CD4-positive, alpha-beta T cell treated with Interleukin-17A for 1 hour (primary cell): ENCODE data around the gene ZBTB9.

Experiments used
- DNase-seq: peaks from one replicate; pipeline ENCODE4 v3.0.0-alpha.2; 2020

Gene ZBTB9

GRCh38 chr6:33418690-33419291, 35.6 kb upstream of the ZBTB9 start:
- peak; percentile 90 for DNase-seq

- peak; percentile 65 for DNase-seq
Measured at GRCh38 chr6:33419580-33420490, 34.5 kb upstream of the ZBTB9 start, which contains the start of gene SYNGAP1. TSS of gene SYNGAP1 (plus strand) at chr6:33420065. CDS start at chr6:33420265, 200 bp downstream.

GRCh38 chr6:33420491-33421343, 33.7 kb upstream of the ZBTB9 start:
- DNase-seq, result no peak

GRCh38 chr6:33421344-33421643, 33.1 kb upstream of the ZBTB9 start:
- no peak for DNase-seq

GRCh38 chr6:33423777-33424176, 30.6 kb upstream of the ZBTB9 start:
- DNase-seq, result no peak

GRCh38 chr6:33424855-33425667, 29.3 kb upstream of the ZBTB9 start:
- no peak for DNase-seq

GRCh38 chr6:33425668-33426577, 28.5 kb upstream of the ZBTB9 start:
- peak; percentile 92 for DNase-seq

- peak; percentile 80 for DNase-seq
Measured at GRCh38 chr6:33426590-33427511, 27.5 kb upstream of the ZBTB9 start.

GRCh38 chr6:33427585-33428223, 26.7 kb upstream of the ZBTB9 start:
- DNase-seq, result peak; percentile 75

- DNase-seq, result peak; percentile 54
Measured at GRCh38 chr6:33428224-33428965, 26.0 kb upstream of the ZBTB9 start.

GRCh38 chr6:33428966-33429749, 25.2 kb upstream of the ZBTB9 start:
- peak; percentile 18 for DNase-seq

GRCh38 chr6:33429750-33430052, 24.7 kb upstream of the ZBTB9 start:
- DNase-seq, result peak; percentile 70

GRCh38 chr6:33430334-33430733, 24.0 kb upstream of the ZBTB9 start:
- DNase-seq, result peak; percentile 55

GRCh38 chr6:33430991-33431879, 23.1 kb upstream of the ZBTB9 start:
- peak; percentile 90 for DNase-seq

GRCh38 chr6:33431880-33432541, 22.4 kb upstream of the ZBTB9 start:
- no peak for DNase-seq

- DNase-seq, result no peak
Measured at GRCh38 chr6:33432546-33432945, 21.8 kb upstream of the ZBTB9 start.
